ENCODE measurements around the gene ZNF462.

DNA sequence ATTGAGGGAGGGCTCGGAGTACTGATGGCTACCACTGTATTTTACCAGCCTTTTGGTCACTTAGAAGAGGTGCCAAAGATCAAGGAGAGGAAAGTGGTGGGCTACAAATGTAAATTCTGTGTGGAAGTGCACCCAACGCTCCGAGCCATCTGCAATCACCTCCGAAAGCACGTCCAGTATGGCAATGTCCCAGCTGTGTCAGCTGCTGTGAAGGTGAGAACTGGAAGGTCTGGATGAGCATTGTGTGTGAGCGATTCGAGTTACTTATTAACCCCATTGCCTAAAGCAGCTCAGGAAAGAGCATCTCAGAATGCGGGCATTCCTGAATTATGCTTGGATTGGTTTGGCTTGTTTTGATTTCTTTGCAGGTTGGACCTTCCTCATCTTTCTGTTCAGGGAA is 67.5 kb downstream of the ZNF462 start:
- TF ChIP-seq, protein P1, sequence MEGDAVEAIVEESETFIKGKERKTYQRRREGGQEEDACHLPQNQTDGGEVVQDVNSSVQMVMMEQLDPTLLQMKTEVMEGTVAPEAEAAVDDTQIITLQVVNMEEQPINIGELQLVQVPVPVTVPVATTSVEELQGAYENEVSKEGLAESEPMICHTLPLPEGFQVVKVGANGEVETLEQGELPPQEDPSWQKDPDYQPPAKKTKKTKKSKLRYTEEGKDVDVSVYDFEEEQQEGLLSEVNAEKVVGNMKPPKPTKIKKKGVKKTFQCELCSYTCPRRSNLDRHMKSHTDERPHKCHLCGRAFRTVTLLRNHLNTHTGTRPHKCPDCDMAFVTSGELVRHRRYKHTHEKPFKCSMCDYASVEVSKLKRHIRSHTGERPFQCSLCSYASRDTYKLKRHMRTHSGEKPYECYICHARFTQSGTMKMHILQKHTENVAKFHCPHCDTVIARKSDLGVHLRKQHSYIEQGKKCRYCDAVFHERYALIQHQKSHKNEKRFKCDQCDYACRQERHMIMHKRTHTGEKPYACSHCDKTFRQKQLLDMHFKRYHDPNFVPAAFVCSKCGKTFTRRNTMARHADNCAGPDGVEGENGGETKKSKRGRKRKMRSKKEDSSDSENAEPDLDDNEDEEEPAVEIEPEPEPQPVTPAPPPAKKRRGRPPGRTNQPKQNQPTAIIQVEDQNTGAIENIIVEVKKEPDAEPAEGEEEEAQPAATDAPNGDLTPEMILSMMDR (IDR thresholded peaks at IDR 0.05): no peak
- TF ChIP-seq POLR2A (IDR thresholded peaks at IDR 0.05): no peak
